Measurements from ENCODE around the gene QRICH2. TPM values are rescaled to one million over a fixed set of nuclear protein-coding genes. Genes with fewer than 3 reads are reported as not detected.

The QRICH2 gene
- total and polyA plus RNA-seq, 11 donors: 1.0 to 2.7 (median 1.6) TPM

GRCh38 chr17:76329664-76330063, 21.6 kb upstream of the QRICH2 start:
- ATAC-seq: no peak
- peaks cover 0 to 14% (median 0%) of the 10 kb centered on the region in 12 donors for H3K4me1 ChIP-seq
- no peak for TF ChIP-seq POLR2A (IDR thresholded peaks at IDR 0.05)
- TF ChIP-seq CTCF (IDR thresholded peaks at IDR 0.05): no peak
- no peak overlapping the region for H3K27ac ChIP-seq
- intact Hi-C loops (cut with DNase I): no loop called here
- H3K4me3 ChIP-seq: no peak overlapping the region
- DNase-seq: no peak
- no peaks in the 10 kb centered on the region for H3K27me3 ChIP-seq
- 80 to 84% (median 81%) methylated on average over 8 of the region's 8 CpGs for WGBS, 4 donors
- H3K36me3 ChIP-seq: peaks cover 0 to 75% (median 60%) of the 10 kb centered on the region in 9 donors
- no peaks in the 10 kb centered on the region for H3K9me3 ChIP-seq

GRCh38 chr17:76327696-76328095, 19.6 kb upstream of the QRICH2 start:
- H3K27me3 ChIP-seq: no peaks in the 10 kb centered on the region
- peak overlapping the region in 1 of 12 donors; percentile 74 for H3K27ac ChIP-seq
- ATAC-seq (peak in 2 of 4 donors; percentile 39 to 44), DNase-seq (peak in 1 of 5 donors; percentile 30)
- peaks cover 0 to 14% (median 0%) of the 10 kb centered on the region in 12 donors for H3K4me1 ChIP-seq
- 68 to 79% (median 75%) methylated on average over 6 of the region's 6 CpGs for WGBS, 4 donors
- intact Hi-C loops (cut with DNase I): no loop called here
- no peak overlapping the region for H3K4me3 ChIP-seq
- H3K9me3 ChIP-seq: no peaks in the 10 kb centered on the region
- TF ChIP-seq CTCF (IDR thresholded peaks at IDR 0.05) (no peak), POLR2A (IDR thresholded peaks at IDR 0.05) (no peak)
- H3K36me3 ChIP-seq: peaks cover 0 to 95% (median 80%) of the 10 kb centered on the region in 9 donors

DNA sequence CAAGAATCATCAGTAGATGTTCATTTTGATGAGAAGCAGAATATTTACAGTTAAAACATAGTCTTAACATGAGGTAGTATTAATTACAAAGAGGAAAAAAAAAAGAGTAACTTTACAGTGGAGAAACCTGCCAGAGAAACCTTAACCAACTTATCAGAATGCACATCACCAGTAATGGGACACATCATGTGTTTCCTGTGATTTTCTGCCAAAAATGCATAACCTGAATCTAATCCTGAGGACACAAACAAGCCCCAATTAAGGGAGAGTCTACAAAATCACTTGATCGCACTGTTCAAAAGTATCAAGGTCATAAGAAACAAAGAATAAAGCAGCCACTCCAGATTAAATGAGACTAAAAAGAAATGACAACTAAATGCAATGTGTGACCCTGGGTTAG, 18.2 kb upstream of the QRICH2 start:
- H3K27ac ChIP-seq: no peak overlapping the region
- DNase-seq: no peak
- 63 to 81% (median 70%) methylated on average over 1 of the region's 1 CpG for WGBS, 4 donors
- no peaks in the 10 kb centered on the region for H3K27me3 ChIP-seq
- intact Hi-C loops (cut with DNase I): no loop called here
- ATAC-seq: no peak
- TF ChIP-seq CTCF (IDR thresholded peaks at IDR 0.05) (no peak), POLR2A (IDR thresholded peaks at IDR 0.05) (no peak)
- H3K4me1 ChIP-seq: peaks cover 0 to 14% (median 0%) of the 10 kb centered on the region in 12 donors
- H3K9me3 ChIP-seq: no peaks in the 10 kb centered on the region
- no peak overlapping the region for H3K4me3 ChIP-seq
- peaks cover 0 to 94% (median 84%) of the 10 kb centered on the region in 9 donors for H3K36me3 ChIP-seq

DNA sequence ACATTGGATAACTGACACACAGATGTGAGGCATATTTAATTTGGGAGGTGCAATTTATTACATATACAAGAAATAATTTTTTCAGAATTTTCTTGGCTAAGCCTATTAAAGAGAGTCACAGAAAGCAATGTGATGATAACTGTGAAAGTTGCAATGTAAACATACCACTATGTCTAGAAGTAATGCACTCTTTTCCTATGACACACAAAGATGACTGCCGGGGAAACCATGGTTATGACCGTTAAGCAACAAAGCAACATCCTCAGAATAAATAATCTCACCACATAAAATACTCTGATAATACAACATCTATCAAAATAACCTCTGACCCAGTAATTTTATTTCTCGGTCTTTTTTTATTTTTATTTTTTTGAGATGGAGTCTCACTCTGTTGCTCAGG, 10.5 kb upstream of the QRICH2 start:
- Histone ChIP-seq H3K4me3 (no peak overlapping the region), H3K36me3 (peaks cover 0 to 76% (median 43%) of the 10 kb centered on the region in 9 donors), H3K9me3 (no peaks in the 10 kb centered on the region), H3K4me1 (peaks cover 0 to 16% (median 0%) of the 10 kb centered on the region in 12 donors), H3K27me3 (no peaks in the 10 kb centered on the region), H3K27ac (no peak overlapping the region)
- 87 to 91% (median 91%) methylated on average over 3 of the region's 3 CpGs for WGBS, 4 donors
- TF ChIP-seq CTCF (IDR thresholded peaks at IDR 0.05) (no peak), POLR2A (IDR thresholded peaks at IDR 0.05) (no peak)
- ATAC-seq (no peak), DNase-seq (no peak)
- intact Hi-C loops (cut with DNase I): loop anchor here in 2 of 10 donors (5.0 kb wide), 1 partner anchor 34 kb away; the partner anchor contains the start of gene PRPSAP1 (in 2 of the 2)
